ENCODE results near the gene TMEM41B. TPM values are rescaled to one million over a fixed set of nuclear protein-coding genes. Genes with fewer than 3 reads are reported as not detected.

TMEM41B gene
- total RNA-seq, 2 donors from 2014 or later, result 25.9 to 33.5 TPM

Other genes starting within 250 kb of the TMEM41B start
- gene SCUBE2, start 223.0 kb downstream of the TMEM41B start, total RNA-seq, result under 1 TPM in 1 of 2 donors, not detected in 1; 0.40 TPM
- gene DENND5A, start 49.2 kb downstream of the TMEM41B start, total RNA-seq, result 100 to 1,000 TPM in 1 of 2 donors, 10 to 100 TPM in 1; 69.8 to 200 TPM
- 100 to 1,000 TPM in 1 of 2 donors, 10 to 100 TPM in 1; 96.9 to 160 TPM for gene IPO7, start 70.1 kb upstream of the TMEM41B start, total RNA-seq
- gene ZNF143, start 146.4 kb upstream of the TMEM41B start, total RNA-seq, result 10 to 100 TPM; 32.1 to 37.1 TPM

Measured in natural killer cell treated with Interleukin-12 subunit alpha and Interleukin-12 subunit beta and Interleukin-15 and Interleukin-18, amount 100 ng/mL, for 72 hours (primary cell).